AG04449 (cell line): Measurements from ENCODE around the gene ETV2.
"Not testable (repeated sequence)": the region's sequence is repeated elsewhere in the genome, so short reads cannot be mapped to it uniquely, and the experiment has no call there.

ENCODE experiments used
- CTCF ChIA-PET: fragments of 350-600 bp; formaldehyde crosslinking; extraction: SDS; loops from one replicate; lab custom pipeline; 2021; ENCODE audit warnings: antibody characterized with exemption; lab: Yijun Ruan, JAX
- POLR2A ChIA-PET: fragments of 400-600, 350-600 bp; formaldehyde crosslinking; extraction: SDS; loops from one replicate; lab custom pipeline; 2020; ENCODE audit warnings: antibody characterized with exemption, inconsistent platforms; lab: Yijun Ruan, JAX
- DNase-seq: peaks from one replicate; pipeline ENCODE4 v3.0.0-alpha.2; 2010; ENCODE audit warnings: low read depth, low spot score
- H3K4me3 ChIP-seq: 2 replicates; pipeline ENCODE4 v1.5.1; 2011; ENCODE audit warnings: low read depth, mild to moderate bottlenecking, control low read depth, low read length
- TF ChIP-seq, protein P1 (sequence below): IDR thresholded peaks from one replicate; pipeline ENCODE4 v1.5.1; 2011; ENCODE audit warnings: mild to moderate bottlenecking, moderate library complexity, low read length, control low read depth, inconsistent platforms; ENCODE audit not compliant: insufficient read depth; ENCODE audit errors: missing control alignments

The ETV2 gene, protein sequence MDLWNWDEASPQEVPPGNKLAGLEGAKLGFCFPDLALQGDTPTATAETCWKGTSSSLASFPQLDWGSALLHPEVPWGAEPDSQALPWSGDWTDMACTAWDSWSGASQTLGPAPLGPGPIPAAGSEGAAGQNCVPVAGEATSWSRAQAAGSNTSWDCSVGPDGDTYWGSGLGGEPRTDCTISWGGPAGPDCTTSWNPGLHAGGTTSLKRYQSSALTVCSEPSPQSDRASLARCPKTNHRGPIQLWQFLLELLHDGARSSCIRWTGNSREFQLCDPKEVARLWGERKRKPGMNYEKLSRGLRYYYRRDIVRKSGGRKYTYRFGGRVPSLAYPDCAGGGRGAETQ

DNA sequence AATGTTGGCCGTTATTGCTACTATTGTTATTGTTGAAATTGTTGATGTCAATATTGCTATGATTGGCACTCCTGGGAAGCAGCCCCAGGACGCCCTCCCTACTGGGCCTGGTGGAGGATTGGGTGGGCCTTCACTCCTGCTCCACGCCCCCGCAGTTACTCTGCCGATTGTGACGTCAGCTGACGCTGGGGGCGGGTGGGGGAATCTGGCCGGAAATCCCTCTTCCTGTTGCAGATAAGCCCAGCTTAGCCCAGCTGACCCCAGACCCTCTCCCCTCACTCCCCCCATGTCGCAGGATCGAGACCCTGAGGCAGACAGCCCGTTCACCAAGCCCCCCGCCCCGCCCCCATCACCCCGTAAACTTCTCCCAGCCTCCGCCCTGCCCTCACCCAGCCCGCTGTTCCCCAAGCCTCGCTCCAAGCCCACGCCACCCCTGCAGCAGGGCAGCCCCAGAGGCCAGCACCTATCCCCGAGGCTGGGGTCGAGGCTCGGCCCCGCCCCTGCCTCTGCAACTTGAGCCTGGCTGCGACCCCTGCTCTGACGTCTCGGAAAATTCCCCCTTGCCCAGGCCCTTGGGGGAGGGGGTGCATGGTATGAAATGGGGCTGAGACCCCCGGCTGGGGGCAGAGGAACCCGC is at the start of gene ETV2:
TSS of gene ETV2 (plus strand) at position 231 of the 637 bp plus-strand sequence. CDS start 716 bp downstream, outside the sequence.
- CTCF ChIA-PET, result interaction anchor here (1.0 kb wide), 1 partner anchor 51 kb away, joined by 3 read pairs; no protein-coding TSS in a partner anchor

DNA sequence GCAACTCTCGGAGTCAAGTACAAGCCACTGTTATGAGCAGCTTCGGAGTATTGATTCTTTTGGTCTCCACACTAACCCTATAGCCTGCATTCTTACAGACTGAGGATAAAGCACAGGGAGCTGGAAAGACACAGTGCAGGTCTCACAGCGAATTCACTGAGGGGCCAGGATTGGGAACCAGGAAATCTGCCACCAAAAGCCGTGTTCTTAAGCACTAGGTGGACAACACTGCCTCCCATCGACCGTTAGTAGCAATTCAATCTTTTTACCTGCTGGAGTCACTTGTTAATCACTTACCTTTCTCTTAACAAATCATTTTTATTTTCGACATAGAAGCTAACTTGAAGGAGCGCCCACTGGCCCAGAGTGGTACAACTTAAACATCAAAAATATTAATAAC is 49.3 kb upstream of the ETV2 start:
- DNase-seq, result no peak
- ChIA-PET CTCF (interaction anchor here (0.8 to 2.0 kb wide), 10 partner anchors 9 to 238 kb away, joined by 3 to 8 read pairs (median 5); partner anchors contain the start of gene FFAR3), POLR2A (no interaction called here)
- no peak overlapping the region for H3K4me3 ChIP-seq
- TF ChIP-seq, protein P1, sequence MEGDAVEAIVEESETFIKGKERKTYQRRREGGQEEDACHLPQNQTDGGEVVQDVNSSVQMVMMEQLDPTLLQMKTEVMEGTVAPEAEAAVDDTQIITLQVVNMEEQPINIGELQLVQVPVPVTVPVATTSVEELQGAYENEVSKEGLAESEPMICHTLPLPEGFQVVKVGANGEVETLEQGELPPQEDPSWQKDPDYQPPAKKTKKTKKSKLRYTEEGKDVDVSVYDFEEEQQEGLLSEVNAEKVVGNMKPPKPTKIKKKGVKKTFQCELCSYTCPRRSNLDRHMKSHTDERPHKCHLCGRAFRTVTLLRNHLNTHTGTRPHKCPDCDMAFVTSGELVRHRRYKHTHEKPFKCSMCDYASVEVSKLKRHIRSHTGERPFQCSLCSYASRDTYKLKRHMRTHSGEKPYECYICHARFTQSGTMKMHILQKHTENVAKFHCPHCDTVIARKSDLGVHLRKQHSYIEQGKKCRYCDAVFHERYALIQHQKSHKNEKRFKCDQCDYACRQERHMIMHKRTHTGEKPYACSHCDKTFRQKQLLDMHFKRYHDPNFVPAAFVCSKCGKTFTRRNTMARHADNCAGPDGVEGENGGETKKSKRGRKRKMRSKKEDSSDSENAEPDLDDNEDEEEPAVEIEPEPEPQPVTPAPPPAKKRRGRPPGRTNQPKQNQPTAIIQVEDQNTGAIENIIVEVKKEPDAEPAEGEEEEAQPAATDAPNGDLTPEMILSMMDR, result peak; percentile 36

More for the DNA sequence above, at the start of gene ETV2:
- no peak for DNase-seq
- no peak within 1 kb of the TSS for H3K4me3 ChIP-seq
- TF ChIP-seq, protein P1, result no peak
- POLR2A ChIA-PET, result no interaction called here

DNA sequence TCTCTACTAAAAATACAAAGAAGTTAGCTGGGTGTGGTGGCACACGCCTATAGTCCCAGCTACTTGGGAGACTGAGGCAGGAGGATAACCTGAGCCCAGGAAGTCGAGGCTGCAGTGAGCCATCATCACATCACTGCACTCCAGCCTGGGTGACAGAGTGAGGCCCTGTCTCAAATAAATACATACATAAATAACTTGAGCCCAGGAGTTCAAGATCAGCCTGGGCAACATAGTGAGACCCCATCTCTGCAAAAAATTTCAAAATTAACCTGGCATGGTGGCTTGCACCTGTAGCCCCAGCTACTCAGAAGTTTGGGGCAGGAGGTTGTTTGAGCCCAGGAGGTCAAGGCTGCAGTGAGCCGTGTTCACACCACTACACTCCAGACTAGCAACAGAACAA is 46.5 kb upstream of the ETV2 start:
- POLR2A ChIA-PET, H3K4me3 ChIP-seq, CTCF ChIA-PET, DNase-seq: not testable (repeated sequence)

DNA sequence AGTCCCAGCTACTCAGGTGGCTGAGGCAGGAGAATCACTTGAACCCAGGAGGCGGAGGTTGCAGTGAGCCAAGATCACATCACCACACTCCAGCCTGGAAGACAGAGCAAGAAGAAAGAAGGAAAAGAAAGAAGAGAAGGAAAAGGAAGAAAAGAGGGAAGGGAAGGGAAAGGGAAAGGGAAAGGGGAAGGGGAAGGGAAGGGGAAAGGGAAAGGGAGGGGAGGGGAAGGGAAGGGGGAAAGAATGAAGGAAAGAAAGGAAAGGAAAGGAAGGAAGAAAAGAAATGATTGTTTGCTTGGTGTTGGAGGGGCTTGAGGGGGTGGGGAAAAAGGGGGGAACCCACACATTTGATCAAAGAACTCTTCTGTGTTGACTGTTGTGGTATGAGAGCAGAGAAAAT is 45.6 kb upstream of the ETV2 start:
- ChIA-PET CTCF (no interaction called here), POLR2A (no interaction called here)
- TF ChIP-seq, protein P1, result no peak
- no peak overlapping the region for H3K4me3 ChIP-seq
- DNase-seq, result no peak

DNA sequence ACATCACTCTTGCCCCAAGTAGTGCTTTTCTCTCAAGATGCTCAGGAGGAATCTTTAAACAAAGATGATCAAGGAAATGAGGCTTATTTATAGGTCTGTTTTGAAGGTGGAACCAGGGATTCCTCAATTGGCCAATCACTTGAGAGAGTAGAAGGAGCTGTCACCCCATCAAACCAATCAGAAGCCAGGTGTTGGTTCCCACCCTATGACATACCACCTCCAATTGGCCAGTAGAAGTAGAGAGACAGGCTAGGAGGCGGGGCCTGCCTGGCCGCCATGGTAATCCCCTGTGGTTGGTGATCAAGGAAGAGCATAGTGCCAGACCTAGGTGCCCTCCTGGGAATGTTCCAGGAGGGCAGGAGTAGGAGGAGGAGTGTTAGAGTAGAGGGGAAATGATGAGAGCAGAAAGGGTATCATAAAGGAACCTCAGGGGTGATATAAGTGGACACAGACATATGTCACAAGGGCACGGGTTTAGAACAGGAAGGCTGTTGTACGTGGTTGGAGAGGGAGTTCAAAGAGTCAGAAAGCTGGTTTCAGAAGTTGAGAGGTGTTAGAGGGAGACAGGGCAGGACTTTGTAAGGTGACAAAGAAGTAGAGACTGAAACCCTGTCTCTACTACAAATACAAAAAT is 45.1 kb upstream of the ETV2 start:
- CTCF ChIA-PET, result interaction anchor here (0.9 to 1.4 kb wide), 2 partner anchors 88 to 243 kb away, joined by 3 read pairs; no protein-coding TSS in a partner anchor
- no peak for DNase-seq
- TF ChIP-seq, protein P1, result no peak
- POLR2A ChIA-PET, result no interaction called here
- H3K4me3 ChIP-seq, result no peak overlapping the region

DNA sequence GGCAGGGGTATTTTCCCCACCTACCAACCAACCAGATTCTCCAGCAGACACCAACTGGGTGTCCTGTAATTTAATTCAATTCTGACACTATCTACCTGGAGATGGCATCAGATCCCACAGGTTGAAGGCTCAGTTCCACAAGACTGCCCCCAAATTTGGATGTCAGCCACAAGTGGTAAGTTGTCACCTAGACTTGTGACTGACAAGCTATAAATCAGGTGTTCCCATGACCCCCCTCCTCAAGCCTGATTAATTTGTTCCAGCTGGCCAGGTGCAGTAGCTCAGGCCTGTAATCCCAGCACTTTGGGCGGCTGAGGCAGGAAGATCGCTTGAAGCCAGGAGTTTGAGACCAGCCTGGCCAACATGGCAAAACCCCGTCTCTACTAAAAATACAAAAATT is 39.6 kb upstream of the ETV2 start:
- ChIA-PET POLR2A (no interaction called here), CTCF (interaction anchor here (1.7 kb wide), 1 partner anchor 10 kb away, joined by 5 read pairs; no protein-coding TSS in a partner anchor)
- no peak overlapping the region for H3K4me3 ChIP-seq
- TF ChIP-seq, protein P1, result no peak
- DNase-seq, result no peak

DNA sequence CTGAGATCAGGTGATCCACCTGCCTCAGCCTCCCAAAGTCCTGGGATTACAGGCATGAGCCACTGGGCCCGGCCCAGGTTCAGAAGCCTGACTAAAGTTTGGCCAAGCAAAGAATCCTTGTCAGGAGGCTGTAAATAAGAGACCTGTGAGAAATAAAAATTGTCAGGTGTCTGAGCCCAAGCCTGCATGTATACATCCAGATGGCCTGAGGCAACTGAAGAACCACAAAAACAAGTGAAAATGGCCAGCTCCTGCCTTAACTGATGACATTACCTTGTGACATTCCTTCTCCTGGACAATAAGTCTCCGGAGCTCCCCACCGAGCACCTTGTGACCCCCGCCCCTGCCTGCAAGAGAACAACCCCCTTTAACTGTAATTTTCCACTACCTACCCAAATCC is 37.1 kb upstream of the ETV2 start:
- DNase-seq, CTCF ChIA-PET, H3K4me3 ChIP-seq, POLR2A ChIA-PET: not testable (repeated sequence)

DNA sequence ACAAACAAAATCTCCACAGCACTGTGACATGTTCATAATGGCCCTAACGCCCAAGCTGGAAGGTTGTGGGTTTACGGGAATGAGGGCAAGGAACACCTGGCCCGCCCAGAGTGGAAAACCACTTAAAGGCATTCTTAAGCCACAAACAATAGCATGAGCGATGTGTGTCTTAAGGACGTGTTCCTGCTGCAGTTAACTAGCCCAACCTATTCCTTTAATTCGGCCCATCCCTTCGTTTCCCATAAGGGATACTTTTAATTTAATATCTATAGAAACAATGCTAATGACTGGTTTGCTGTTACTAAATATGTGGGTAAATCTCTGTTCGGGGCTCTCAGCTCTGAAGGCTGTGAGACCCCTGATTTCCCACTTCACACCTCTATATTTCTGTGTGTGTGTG is 34.4 kb upstream of the ETV2 start:
- CTCF ChIA-PET, result interaction anchor here (1.5 kb wide), 1 partner anchor 93 kb away, joined by 3 read pairs; no protein-coding TSS in a partner anchor
- POLR2A ChIA-PET, H3K4me3 ChIP-seq, DNase-seq: not testable (repeated sequence)
